HG02885 (cell line): ENCODE results near the gene FYB2.

Experiments used
- ATAC-seq: cut with Tn5 transposase; IDR thresholded peaks from one replicate; pipeline ENCODE4 v1.9.1; 2021; ENCODE audit warnings: mild to moderate bottlenecking; ENCODE audit not compliant: unreplicated experiment, poor library complexity

FYB2 gene

GRCh38 chr1:56745231-56745630, 74.0 kb downstream of the FYB2 start:
- no peak for ATAC-seq

- ATAC-seq = no peak
Measured at GRCh38 chr1:56728964-56729363, 90.2 kb downstream of the FYB2 start.

- no peak for ATAC-seq
Measured at GRCh38 chr1:56726706-56727105, 92.5 kb downstream of the FYB2 start.

GRCh38 chr1:56719171-56719570, 100.0 kb downstream of the FYB2 start:
- ATAC-seq = no peak

- no peak for ATAC-seq
Measured at GRCh38 chr1:56715156-56715555, 104.0 kb downstream of the FYB2 start.

GRCh38 chr1:56713112-56713511, 106.1 kb downstream of the FYB2 start:
- no peak for ATAC-seq

- ATAC-seq = no peak
Measured at GRCh38 chr1:56712150-56712549, 107.1 kb downstream of the FYB2 start.

GRCh38 chr1:56710646-56711045, 108.6 kb downstream of the FYB2 start:
- no peak for ATAC-seq

- ATAC-seq = no peak
Measured at GRCh38 chr1:56709995-56710394, 109.2 kb downstream of the FYB2 start.

GRCh38 chr1:56709269-56709880, 109.8 kb downstream of the FYB2 start:
- peak; percentile 63 for ATAC-seq

- ATAC-seq = no peak
Measured at GRCh38 chr1:56707379-56707778, 111.8 kb downstream of the FYB2 start.

- ATAC-seq = no peak
Measured at GRCh38 chr1:56703747-56704146, 115.5 kb downstream of the FYB2 start.

- no peak for ATAC-seq
Measured at GRCh38 chr1:56696663-56697062, 122.5 kb downstream of the FYB2 start.

GRCh38 chr1:56688522-56689026, 130.6 kb downstream of the FYB2 start:
- ATAC-seq = no peak

- no peak for ATAC-seq
Measured at GRCh38 chr1:56686169-56686568, 133.0 kb downstream of the FYB2 start.

- ATAC-seq = no peak
Measured at GRCh38 chr1:56683569-56683968, 135.6 kb downstream of the FYB2 start.

- no peak for ATAC-seq
Measured at GRCh38 chr1:56676571-56677035, 142.6 kb downstream of the FYB2 start.

- ATAC-seq = no peak
Measured at GRCh38 chr1:56675763-56676162, 143.4 kb downstream of the FYB2 start.

GRCh38 chr1:56672579-56672978, 146.6 kb downstream of the FYB2 start:
- no peak for ATAC-seq

- no peak for ATAC-seq
Measured at GRCh38 chr1:56671542-56671941, 147.7 kb downstream of the FYB2 start.

- ATAC-seq = no peak
Measured at GRCh38 chr1:56671085-56671484, 148.1 kb downstream of the FYB2 start.

- no peak for ATAC-seq
Measured at GRCh38 chr1:56670350-56670749, 148.9 kb downstream of the FYB2 start.
